Measurements from ENCODE around the gene CGREF1. TPM values are rescaled to one million over a fixed set of nuclear protein-coding genes. Genes with fewer than 3 reads are reported as not detected.
"Not testable (repeated sequence)": the region's sequence is repeated elsewhere in the genome, so short reads cannot be mapped to it uniquely, and the experiment has no call there.

The CGREF1 gene
- total and polyA plus RNA-seq, 2 donors (not counting 3 experiments of a cell fraction or from before 2014, with no cell fraction given), result 2.9 to 5.8 TPM

- dilution Hi-C loops (cut with MboI; ENCODE audit: extremely low pct_ligation_motif_present, low sequenced_read_pairs); POLR2A ChIA-PET: not testable (repeated sequence)
These were observed 8.2 kb downstream of the CGREF1 start for GRCh38 chr2:27110603-27111352.

GRCh38 chr2:27109083-27109482 is 9.8 kb downstream of the CGREF1 start:
- DNase-seq (ENCODE audit: low read depth, low spot score) (no peak), FAIRE-seq (no peak)
- no TSS peak for BruUV-seq (replicated peaks)
- no peak overlapping the region for H3K4me3 ChIP-seq (replicated peaks in 1 of 3; ENCODE audit: insufficient read depth in 1 of 3, low read depth in 1 of 3, low read length in 3 of 3)
- H3K79me2 ChIP-seq (ENCODE audit: control insufficient read depth, insufficient read depth, low read length), result no peaks in the 10 kb centered on the region
- H2AFZ ChIP-seq (ENCODE audit: low read depth, low read length), result no peak overlapping the region
- no peaks in the 10 kb centered on the region for H4K20me1 ChIP-seq (replicated peaks; ENCODE audit: control insufficient read depth, extremely low read depth, insufficient read depth, low read length)
- no peaks in the 10 kb centered on the region for H3K27me3 ChIP-seq (ENCODE audit: control insufficient read depth in 2 of 2, insufficient read depth in 2 of 2, low read length in 2 of 2)
- no peaks in the 10 kb centered on the region for H3K9me1 ChIP-seq (replicated peaks; ENCODE audit: control insufficient read depth, extremely low read depth, insufficient read depth, low read length)
- H3K36me3 ChIP-seq (ENCODE audit: control insufficient read depth in 2 of 2, extremely low read depth in 1 of 2, insufficient read depth in 2 of 2, low read length in 2 of 2), result no peaks in the 10 kb centered on the region
- H3K4me1 ChIP-seq (ENCODE audit: control insufficient read depth, extremely low read depth, insufficient read depth, low read length), result no peaks in the 10 kb centered on the region
- POLR2A ChIA-PET, result no interaction called here
- no peak for TF ChIP-seq MYC (IDR thresholded peaks at IDR 0.05; ENCODE audit: low read depth, low read length)
- TF ChIP-seq CTCF (IDR thresholded peaks at IDR 0.05; ENCODE audit: extremely low read depth in 1 of 2, insufficient read depth in 1 of 2, low read depth in 1 of 2, low read length in 2 of 2), result no peak
- TF ChIP-seq FOS (IDR thresholded peaks at IDR 0.05; ENCODE audit: borderline replicate concordance, insufficient read depth, low read length), result no peak
- TF ChIP-seq GATA2 (IDR thresholded peaks at IDR 0.05; ENCODE audit: insufficient read depth, insufficient read length, low read depth, low read length), result no peak
- no peak for TF ChIP-seq POLR2AphosphoS5 (IDR thresholded peaks at IDR 0.05; ENCODE audit: insufficient read depth, low read depth, low read length)
- TF ChIP-seq JUN (IDR thresholded peaks at IDR 0.05; ENCODE audit: borderline replicate concordance, insufficient read depth, insufficient read length, low read depth), result no peak
- no peak for TF ChIP-seq EZH2 (IDR thresholded peaks at IDR 0.05; ENCODE audit: borderline replicate concordance, low read depth, low read length, severe bottlenecking)
- TF ChIP-seq MAX (IDR thresholded peaks at IDR 0.05; ENCODE audit: insufficient read depth, insufficient read length), result no peak
- no peak for TF ChIP-seq POLR2A (IDR thresholded peaks at IDR 0.05; ENCODE audit: low read depth, low read length)
- intact Hi-C loops (cut with micrococcal nuclease) (no loop called here), dilution Hi-C loops (cut with MboI; ENCODE audit: extremely low pct_ligation_motif_present, low sequenced_read_pairs) (no loop called here)
- H3K9ac ChIP-seq (replicated peaks; ENCODE audit: extremely low read depth, insufficient read depth, low read length), result no peak overlapping the region
- CTCF ChIA-PET, result interaction anchor here (0.9 to 1.9 kb wide), 6 partner anchors 9 to 194 kb away, joined by 3 to 10 read pairs (median 4); no protein-coding TSS in a partner anchor
- no peaks in the 10 kb centered on the region for H3K9me3 ChIP-seq (replicated peaks; ENCODE audit: control insufficient read depth, insufficient read depth, low read length)
- H3K27ac ChIP-seq (ENCODE audit: insufficient read depth, low read depth, low read length), result no peak overlapping the region
- H3K4me2 ChIP-seq (ENCODE audit: insufficient read depth, low read length), result no peak overlapping the region

More at GRCh38 chr2:27110603-27111352, 8.2 kb downstream of the CGREF1 start:
- H3K79me2 ChIP-seq (ENCODE audit: control insufficient read depth, insufficient read depth, low read length); H3K27ac ChIP-seq (ENCODE audit: insufficient read depth, low read depth, low read length); DNase-seq (ENCODE audit: low read depth, low spot score); H3K4me1 ChIP-seq (ENCODE audit: control insufficient read depth, extremely low read depth, insufficient read depth, low read length); H3K27me3 ChIP-seq (ENCODE audit: control insufficient read depth in 2 of 2, insufficient read depth in 2 of 2, low read length in 2 of 2); H3K9ac ChIP-seq (replicated peaks; ENCODE audit: extremely low read depth, insufficient read depth, low read length); H3K9me3 ChIP-seq (replicated peaks; ENCODE audit: control insufficient read depth, insufficient read depth, low read length); H4K20me1 ChIP-seq (replicated peaks; ENCODE audit: control insufficient read depth, extremely low read depth, insufficient read depth, low read length); FAIRE-seq; H3K4me3 ChIP-seq (replicated peaks in 1 of 3; ENCODE audit: insufficient read depth in 1 of 3, low read depth in 1 of 3, low read length in 3 of 3); BruUV-seq (replicated peaks); H3K9me1 ChIP-seq (replicated peaks; ENCODE audit: control insufficient read depth, extremely low read depth, insufficient read depth, low read length); H3K4me2 ChIP-seq (ENCODE audit: insufficient read depth, low read length); intact Hi-C loops (cut with micrococcal nuclease); H3K36me3 ChIP-seq (ENCODE audit: control insufficient read depth in 2 of 2, extremely low read depth in 1 of 2, insufficient read depth in 2 of 2, low read length in 2 of 2); H2AFZ ChIP-seq (ENCODE audit: low read depth, low read length): not testable (repeated sequence)
- CTCF ChIA-PET, result interaction anchor here (1.1 kb wide), 1 partner anchor 23 kb away, joined by 3 read pairs; no protein-coding TSS in a partner anchor

Data from endothelial cell of umbilical vein (primary cell).